NCI-H2107 treated with DMSO at 0.1 percent for 48 hours (cell line): Measurements from ENCODE around the gene ARX.

ENCODE experiments used
- DNase-seq: peaks from one replicate; lab custom pipeline; 2025; ENCODE audit not compliant: unreplicated experiment; lab: John Stamatoyannopoulos, UW

Gene ARX

GRCh38 chrX:25015486-25016360, at the start of gene ARX:
TSS of gene ARX (minus strand) at chrX:25015965. CDS start at chrX:25015737, 228 bp downstream.
- DNase-seq = no peak

GRCh38 chrX:25059273-25059672, 43.5 kb upstream of the ARX start:
- no peak for DNase-seq

- no peak for DNase-seq
Observed at GRCh38 chrX:25052798-25053534, 37.2 kb upstream of the ARX start.

- no peak for DNase-seq
Observed at GRCh38 chrX:25049971-25050370, 34.2 kb upstream of the ARX start.

GRCh38 chrX:25049357-25049756, 33.6 kb upstream of the ARX start:
- no peak for DNase-seq

GRCh38 chrX:25048178-25048577, 32.4 kb upstream of the ARX start:
- DNase-seq = no peak

GRCh38 chrX:25043192-25043591, 27.4 kb upstream of the ARX start:
- no peak for DNase-seq

GRCh38 chrX:25039036-25039435, 23.3 kb upstream of the ARX start:
- no peak for DNase-seq

- no peak for DNase-seq
Observed at GRCh38 chrX:25034889-25035288, 19.1 kb upstream of the ARX start.

- no peak for DNase-seq
Observed at GRCh38 chrX:25029288-25029825, 13.6 kb upstream of the ARX start.

GRCh38 chrX:25028726-25029125, 13.0 kb upstream of the ARX start:
- no peak for DNase-seq

- DNase-seq = no peak
Observed at GRCh38 chrX:25026576-25026975, 10.8 kb upstream of the ARX start.

GRCh38 chrX:25025615-25026014, 9.8 kb upstream of the ARX start:
- no peak for DNase-seq

GRCh38 chrX:25023908-25024307, 8.1 kb upstream of the ARX start:
- DNase-seq = no peak

- DNase-seq = no peak
Observed at GRCh38 chrX:25022499-25023325, 6.9 kb upstream of the ARX start.

GRCh38 chrX:25020905-25021449, 5.2 kb upstream of the ARX start:
- no peak for DNase-seq

GRCh38 chrX:25020391-25020904, 4.7 kb upstream of the ARX start:
- DNase-seq = no peak

GRCh38 chrX:25019707-25020390, 4.1 kb upstream of the ARX start:
- no peak for DNase-seq

- no peak for DNase-seq
Observed at GRCh38 chrX:25018682-25019081, 2.9 kb upstream of the ARX start.

GRCh38 chrX:25017667-25018247, 2.0 kb upstream of the ARX start:
- DNase-seq = no peak
